BLaER1 treated with 17β-estradiol and CSF1 and Interleukin-3, amounts not matched to agents 10 nM and 100 nM (cell line): ENCODE measurements around the gene FADS2.

Source experiments
- H3K27ac ChIP-seq, 11 experiments: shearing (Covaris generic); formaldehyde crosslinking; 2 replicates each; pipeline ENCODE4 v1.8.1; 2022
- H3K27me3 ChIP-seq, 11 experiments: shearing (Covaris generic); formaldehyde crosslinking; 2 replicates each; pipeline ENCODE4 v1.8.1; 2022
- H3K36me3 ChIP-seq, 11 experiments: shearing (Covaris generic); formaldehyde crosslinking; 2 replicates each; pipeline ENCODE4 v1.8.1; 2022
- H3K4me1 ChIP-seq, 10 experiments: shearing (Covaris generic); formaldehyde crosslinking; 2 replicates each; pipeline ENCODE4 v1.8.1; 2022
- H3K4me2 ChIP-seq, 11 experiments: shearing (Covaris generic); formaldehyde crosslinking; 2 replicates each; pipeline ENCODE4 v1.8.1; 2022
- H3K4me3 ChIP-seq, 10 experiments: shearing (Covaris generic); formaldehyde crosslinking; 2 replicates each; pipeline ENCODE4 v1.8.1; 2022
- H3K9ac ChIP-seq, 11 experiments: shearing (Covaris generic); formaldehyde crosslinking; 2 replicates each; pipeline ENCODE4 v1.8.1; 2022
- H3K9me3 ChIP-seq, 11 experiments: shearing (Covaris generic); formaldehyde crosslinking; replicated peaks in 1 of 11; 2 replicates each; pipeline ENCODE4 v1.8.1; 2022
- H4K20me1 ChIP-seq, 11 experiments: shearing (Covaris generic); formaldehyde crosslinking; 2 replicates each; pipeline ENCODE4 v1.8.1; 2022
- Cebpa-rat ChIP-seq, 11 experiments: shearing (Covaris generic); IDR thresholded peaks; 2 replicates each; pipeline ENCODE4 v1.8.1; 2022

FADS2 gene

DNA sequence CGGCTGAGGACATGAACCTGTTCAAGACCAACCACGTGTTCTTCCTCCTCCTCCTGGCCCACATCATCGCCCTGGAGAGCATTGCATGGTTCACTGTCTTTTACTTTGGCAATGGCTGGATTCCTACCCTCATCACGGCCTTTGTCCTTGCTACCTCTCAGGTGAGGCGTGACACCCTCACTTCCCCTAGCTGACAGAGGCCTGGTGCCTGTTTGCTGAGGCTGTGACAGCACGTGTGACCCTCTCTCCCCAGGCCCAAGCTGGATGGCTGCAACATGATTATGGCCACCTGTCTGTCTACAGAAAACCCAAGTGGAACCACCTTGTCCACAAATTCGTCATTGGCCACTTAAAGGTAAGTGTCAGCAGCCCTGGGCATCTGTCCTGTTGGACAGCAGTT is 12.3 kb downstream of the FADS2 start:
- Histone ChIP-seq H3K27me3 (no peaks in the 10 kb centered on the region), H3K27ac (no peak overlapping the region; a peak in 1 of 22 replicates), H3K4me2 (no peak overlapping the region), H4K20me1 (peaks cover 0 to 64% (median 0%) of the 10 kb centered on the region in 11 experiments; a peak in 9 of 22 replicates), H3K9me3 (no peaks in the 10 kb centered on the region), H3K36me3 (peaks cover 78 to 93% (median 86%) of the 10 kb centered on the region in 11 experiments), H3K4me1 (peaks cover 12 to 22% (median 20%) of the 10 kb centered on the region in 10 experiments), H3K9ac (peak overlapping the region in 2 of 11 experiments; percentile 12 to 30; a peak in 2 of 22 replicates), H3K4me3 (no peak overlapping the region)
- TF ChIP-seq Cebpa-rat (IDR thresholded peaks at IDR 0.05), result no peak

DNA sequence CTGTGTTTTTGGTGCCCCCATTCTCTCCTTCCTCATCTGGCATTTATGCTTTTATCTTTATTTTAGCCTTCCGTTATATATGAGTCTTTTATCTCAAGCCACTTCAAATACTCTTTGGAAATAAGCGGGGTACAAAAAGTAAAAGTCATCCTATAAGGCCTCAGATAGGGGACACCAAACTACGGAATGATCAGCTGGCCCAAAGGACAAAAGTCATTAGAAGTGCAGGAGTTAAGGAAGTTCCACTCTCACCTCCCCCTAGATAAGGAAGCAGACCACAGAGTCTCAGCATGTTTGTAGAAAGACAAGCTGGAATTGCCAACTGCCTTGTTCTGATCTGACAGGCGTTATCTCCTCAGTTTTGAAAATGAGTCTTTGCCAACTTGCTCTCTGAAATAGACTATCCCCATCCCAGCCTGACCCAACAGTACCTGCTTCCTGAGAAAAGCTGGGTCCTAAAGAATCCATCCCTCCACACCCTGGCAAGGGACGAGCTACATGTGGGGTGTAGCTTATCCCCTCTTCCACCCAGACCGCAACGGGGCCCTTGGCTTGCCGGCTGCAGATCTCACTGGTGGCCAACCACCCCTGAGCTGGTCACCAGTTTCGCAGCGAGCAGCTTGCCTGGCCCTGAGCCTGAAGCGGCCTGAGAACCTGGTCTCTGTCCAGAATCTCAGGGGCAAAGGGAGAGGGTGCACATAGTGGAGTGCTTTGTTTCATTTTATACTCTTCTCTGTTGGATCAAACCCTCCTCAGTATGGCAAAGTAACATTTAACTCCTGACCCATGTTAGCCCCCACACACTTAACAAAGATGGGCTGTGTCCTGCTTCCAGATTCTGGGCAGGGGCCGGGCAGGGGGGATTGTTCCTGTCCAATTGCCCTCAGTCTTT is 13.8 kb downstream of the FADS2 start:
- H3K4me1 ChIP-seq, result peaks cover 0 to 7% (median 5%) of the 10 kb centered on the region in 10 experiments; a peak in 9 of 20 replicates
- no peaks in the 10 kb centered on the region for H3K9me3 ChIP-seq
- no peaks in the 10 kb centered on the region for H3K27me3 ChIP-seq
- no peak for TF ChIP-seq Cebpa-rat (IDR thresholded peaks at IDR 0.05)
- peaks cover 0 to 77% (median 0%) of the 10 kb centered on the region in 11 experiments; a peak in 9 of 22 replicates for H4K20me1 ChIP-seq
- no peak overlapping the region for H3K4me3 ChIP-seq
- H3K27ac ChIP-seq, result peak overlapping the region in 2 of 11 experiments; percentile 25 to 34; a peak in 4 of 22 replicates
- H3K9ac ChIP-seq, result peak overlapping the region in 3 of 11 experiments; percentile 4 to 20 (median 13); a peak in 1 of 22 replicates
- H3K4me2 ChIP-seq, result no peak overlapping the region
- peaks cover 93 to 100% (median 100%) of the 10 kb centered on the region in 11 experiments for H3K36me3 ChIP-seq

DNA sequence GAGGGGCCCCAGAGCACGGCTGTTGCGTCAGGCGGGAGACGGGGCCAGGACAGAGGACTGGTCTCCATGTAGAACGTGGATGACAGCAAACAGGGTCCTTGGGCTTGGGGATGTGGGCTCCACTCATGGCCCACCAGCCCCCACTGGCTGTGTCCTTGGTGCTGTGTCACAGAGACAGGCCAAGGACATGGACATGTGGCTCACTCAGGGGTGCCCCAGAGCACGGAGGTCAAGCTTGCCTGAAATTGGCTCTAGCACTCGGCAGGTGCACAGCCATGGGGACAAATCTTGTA is 14.4 kb downstream of the FADS2 start:
- H3K9ac ChIP-seq, result 0 out of 22 replicates have a peak overlapping the region, but pooled peaks of 1 of the 11 experiments have one; percentile 4
- no peak overlapping the region for H3K4me3 ChIP-seq
- H4K20me1 ChIP-seq, result peaks cover 0 to 79% (median 0%) of the 10 kb centered on the region in 11 experiments; a peak in 9 of 22 replicates
- H3K36me3 ChIP-seq, result peaks cover 99 to 100% (median 100%) of the 10 kb centered on the region in 11 experiments
- H3K4me1 ChIP-seq, result peaks cover 0 to 5% (median 0%) of the 10 kb centered on the region in 10 experiments; a peak in 5 of 20 replicates
- H3K27me3 ChIP-seq, result no peaks in the 10 kb centered on the region
- TF ChIP-seq Cebpa-rat (IDR thresholded peaks at IDR 0.05), result no peak
- H3K4me2 ChIP-seq, result no peak overlapping the region
- peak overlapping the region in 1 of 11 experiments; percentile 34; a peak in 2 of 22 replicates for H3K27ac ChIP-seq
- no peaks in the 10 kb centered on the region for H3K9me3 ChIP-seq

DNA sequence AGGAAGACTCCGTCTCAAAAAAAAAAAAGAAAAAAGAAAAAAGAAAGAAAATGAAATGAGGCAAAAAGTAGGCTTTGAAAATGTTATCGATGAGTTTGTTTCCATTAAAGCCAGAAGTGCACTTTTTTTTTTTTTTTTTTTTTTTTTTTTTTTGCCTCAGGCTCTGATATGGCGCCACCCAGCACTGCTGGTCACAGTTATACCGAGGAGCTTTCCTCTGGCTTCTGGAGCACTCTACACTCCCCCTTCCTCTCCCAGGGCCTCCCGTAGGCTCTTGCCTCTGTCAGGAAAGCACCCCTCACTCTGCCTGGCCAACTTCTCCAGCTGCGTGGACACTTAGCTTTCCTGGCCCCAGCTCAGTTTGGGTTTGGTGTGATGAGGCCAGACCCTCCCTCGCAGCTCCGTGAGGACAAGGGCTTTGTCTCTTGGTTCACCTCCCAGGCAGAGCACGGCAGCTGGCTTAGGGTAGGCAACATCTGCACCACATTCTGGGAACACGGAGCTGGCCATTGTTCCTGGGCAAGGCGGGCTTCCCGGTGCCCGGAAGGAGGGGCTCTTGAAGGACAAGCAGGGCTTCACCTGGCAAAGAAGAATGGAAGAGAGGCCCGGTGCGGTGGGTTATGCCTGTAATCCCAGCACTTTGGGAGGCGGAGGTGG is 16.9 kb downstream of the FADS2 start:
- no peak overlapping the region for H3K27ac ChIP-seq
- no peak overlapping the region for H3K4me2 ChIP-seq
- no peak overlapping the region for H3K9ac ChIP-seq
- no peak for TF ChIP-seq Cebpa-rat (IDR thresholded peaks at IDR 0.05)
- H3K27me3 ChIP-seq, result no peaks in the 10 kb centered on the region
- H3K4me3 ChIP-seq, result no peak overlapping the region
- H4K20me1 ChIP-seq, result peaks cover 0 to 80% (median 0%) of the 10 kb centered on the region in 11 experiments; a peak in 9 of 22 replicates
- peaks cover 0 to 5% (median 0%) of the 10 kb centered on the region in 10 experiments; a peak in 1 of 20 replicates for H3K4me1 ChIP-seq
- peaks cover 100% of the 10 kb centered on the region in 11 experiments for H3K36me3 ChIP-seq
- H3K9me3 ChIP-seq, result no peaks in the 10 kb centered on the region

DNA sequence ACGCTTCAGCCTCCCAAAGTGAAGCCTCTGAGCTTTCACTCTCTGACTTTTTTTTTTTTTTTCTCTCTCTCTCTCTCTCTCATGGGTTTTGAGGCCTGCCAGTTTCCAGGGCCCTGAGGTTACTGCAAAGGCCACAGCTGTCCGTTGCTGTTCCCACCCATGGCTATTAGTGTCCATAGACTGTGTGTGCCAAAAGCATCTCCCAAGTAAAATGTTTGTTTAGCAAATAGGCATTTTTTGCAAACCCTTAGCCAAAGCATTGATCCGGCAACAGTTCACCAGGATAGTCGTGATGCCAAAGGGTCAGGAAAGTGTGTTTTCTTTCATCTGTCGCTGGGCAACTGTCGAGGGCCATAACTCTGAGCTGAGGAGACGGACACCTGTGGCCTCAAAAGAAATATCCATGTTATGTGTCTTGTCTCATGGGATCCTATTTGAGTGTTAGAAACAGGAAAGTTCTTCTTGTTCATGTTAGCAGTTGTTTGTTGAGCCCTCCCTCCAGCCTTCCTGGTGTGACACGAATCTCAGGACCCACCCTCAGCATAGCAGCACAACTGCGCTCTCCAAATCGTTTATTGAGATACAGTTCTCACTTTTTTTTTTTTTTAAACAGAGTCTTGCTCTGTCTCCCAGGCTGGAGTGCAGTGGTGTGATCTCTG is 18.4 kb downstream of the FADS2 start:
- peak overlapping the region in 1 of 11 experiments; percentile 35; a peak in 1 of 22 replicates for H3K9ac ChIP-seq
- H3K4me2 ChIP-seq, result no peak overlapping the region
- no peak overlapping the region for H3K4me3 ChIP-seq
- H3K36me3 ChIP-seq, result peaks cover 100% of the 10 kb centered on the region in 11 experiments
- no peak overlapping the region for H3K27ac ChIP-seq
- peaks cover 0 to 82% (median 4%) of the 10 kb centered on the region in 11 experiments; a peak in 11 of 22 replicates for H4K20me1 ChIP-seq
- no peaks in the 10 kb centered on the region for H3K9me3 ChIP-seq
- no peaks in the 10 kb centered on the region for H3K27me3 ChIP-seq
- no peak for TF ChIP-seq Cebpa-rat (IDR thresholded peaks at IDR 0.05)
- peaks cover 0 to 4% (median 0%) of the 10 kb centered on the region in 10 experiments; a peak in 3 of 20 replicates for H3K4me1 ChIP-seq

DNA sequence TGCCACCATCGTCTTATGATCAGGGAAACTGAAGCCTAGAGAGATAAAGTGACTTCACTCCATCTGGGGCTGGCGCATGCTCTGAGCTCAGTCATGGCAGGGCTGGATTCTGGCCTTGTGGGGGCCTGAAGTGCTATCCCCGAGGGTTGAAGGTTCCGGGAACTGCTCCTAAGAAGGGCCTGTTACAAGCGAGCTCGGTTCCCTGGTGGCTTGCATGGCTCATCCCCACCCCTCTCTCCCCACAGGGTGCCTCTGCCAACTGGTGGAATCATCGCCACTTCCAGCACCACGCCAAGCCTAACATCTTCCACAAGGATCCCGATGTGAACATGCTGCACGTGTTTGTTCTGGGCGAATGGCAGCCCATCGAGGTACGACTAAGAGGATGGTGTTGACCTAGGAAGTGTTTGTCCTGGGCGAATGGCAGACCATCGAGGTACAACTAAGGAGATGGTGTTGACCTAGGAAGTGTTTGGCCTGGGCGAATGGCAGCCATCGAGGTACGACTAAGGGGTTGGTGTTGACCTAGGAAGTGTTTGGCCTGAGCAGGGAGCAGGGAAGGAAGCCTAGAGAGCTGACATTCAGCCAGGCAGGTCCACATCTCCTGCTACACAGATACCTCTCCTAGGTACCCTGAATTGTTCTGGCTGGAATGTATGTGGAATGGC is 19.9 kb downstream of the FADS2 start:
- no peak for TF ChIP-seq Cebpa-rat (IDR thresholded peaks at IDR 0.05)
- H3K4me3 ChIP-seq, result no peak overlapping the region
- no peaks in the 10 kb centered on the region for H3K27me3 ChIP-seq
- H4K20me1 ChIP-seq, result peaks cover 0 to 81% (median 6%) of the 10 kb centered on the region in 11 experiments; a peak in 12 of 22 replicates
- H3K4me1 ChIP-seq, result peaks cover 0 to 16% (median 8%) of the 10 kb centered on the region in 10 experiments; a peak in 8 of 20 replicates
- no peaks in the 10 kb centered on the region for H3K9me3 ChIP-seq
- H3K9ac ChIP-seq, result no peak overlapping the region
- H3K27ac ChIP-seq, result no peak overlapping the region
- H3K4me2 ChIP-seq, result no peak overlapping the region
- peaks cover 97 to 100% (median 99%) of the 10 kb centered on the region in 11 experiments for H3K36me3 ChIP-seq

DNA sequence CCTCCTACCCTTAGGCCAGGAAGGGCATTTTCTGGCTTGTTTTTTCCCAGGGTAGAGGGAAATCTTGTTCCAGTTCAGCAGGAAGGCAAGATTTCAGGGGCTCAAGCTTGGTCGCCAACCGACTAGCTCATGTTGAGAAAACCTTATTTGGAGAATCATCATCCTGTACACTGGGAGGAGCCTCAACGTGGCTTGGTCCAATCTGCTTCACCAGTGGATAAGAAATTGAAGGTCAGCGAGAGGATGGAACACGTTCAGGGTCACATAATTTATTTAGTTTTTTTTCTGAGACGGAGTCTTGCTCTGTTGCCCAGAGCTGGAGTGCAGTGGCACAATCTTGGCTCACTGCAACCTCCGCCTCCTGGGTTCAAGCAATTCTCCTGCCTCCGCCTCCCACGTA is 20.5 kb downstream of the FADS2 start:
- Histone ChIP-seq H3K4me3 (no peak overlapping the region), H3K27me3 (no peaks in the 10 kb centered on the region), H4K20me1 (peaks cover 0 to 81% (median 7%) of the 10 kb centered on the region in 11 experiments; a peak in 13 of 22 replicates), H3K9ac (no peak overlapping the region), H3K9me3 (no peaks in the 10 kb centered on the region), H3K36me3 (peaks cover 95 to 98% (median 98%) of the 10 kb centered on the region in 11 experiments), H3K4me1 (peaks cover 0 to 16% (median 9%) of the 10 kb centered on the region in 10 experiments; a peak in 9 of 20 replicates), H3K4me2 (no peak overlapping the region), H3K27ac (no peak overlapping the region)
- TF ChIP-seq Cebpa-rat (IDR thresholded peaks at IDR 0.05), result no peak

DNA sequence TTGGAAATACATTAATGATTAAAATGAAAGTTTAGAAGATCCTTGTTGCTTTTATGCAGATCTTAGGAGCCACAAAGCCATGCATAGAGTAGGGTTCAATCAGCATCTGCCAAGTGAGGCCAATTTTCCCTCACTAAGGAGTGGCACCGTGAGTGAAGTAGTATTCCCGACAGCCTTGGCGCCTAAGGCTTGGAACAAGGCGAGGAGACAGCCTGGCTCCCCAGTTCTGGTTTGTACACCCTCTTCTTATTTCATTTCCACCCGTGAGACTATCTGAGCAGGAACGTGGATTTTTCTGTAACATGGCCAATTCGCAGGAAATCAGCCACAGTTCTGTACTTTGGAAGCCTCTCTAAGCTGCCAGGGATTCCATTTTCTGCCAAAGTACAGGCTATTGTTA is 22.6 kb downstream of the FADS2 start:
- peak overlapping the region in 2 of 11 experiments; percentile 12 to 40; a peak in 2 of 22 replicates for H3K27ac ChIP-seq
- H3K4me2 ChIP-seq, result no peak overlapping the region
- peaks cover 93 to 98% (median 98%) of the 10 kb centered on the region in 11 experiments for H3K36me3 ChIP-seq
- no peaks in the 10 kb centered on the region for H3K27me3 ChIP-seq
- no peak overlapping the region for H3K4me3 ChIP-seq
- no peak for TF ChIP-seq Cebpa-rat (IDR thresholded peaks at IDR 0.05)
- H3K4me1 ChIP-seq, result peaks cover 0 to 17% (median 9%) of the 10 kb centered on the region in 10 experiments; a peak in 9 of 20 replicates
- peaks cover 0 to 92% (median 20%) of the 10 kb centered on the region in 11 experiments; a peak in 15 of 22 replicates for H4K20me1 ChIP-seq
- no peak overlapping the region for H3K9ac ChIP-seq
- no peaks in the 10 kb centered on the region for H3K9me3 ChIP-seq
